ENCODE measurements around the gene NOVA2.

GRCh38 chr19:45899253-45899652 lies 74.4 kb downstream of the NOVA2 start:
- no peak for TF ChIP-seq POLR2A (IDR thresholded peaks at IDR 0.05; ENCODE audit: borderline replicate concordance, extremely low read depth, insufficient read depth, insufficient read length)
- no peak for TF ChIP-seq FOSL1 (IDR thresholded peaks at IDR 0.05; ENCODE audit: low read depth)
- TF ChIP-seq CTCF (IDR thresholded peaks at IDR 0.05 in 2 of 3, conservative IDR thresholded peaks at IDR 0.05 in 1 of 3; ENCODE audit: borderline replicate concordance in 1 of 3, insufficient read depth in 1 of 3, low read depth in 2 of 3, low read length in 2 of 3) = no peak
- TF ChIP-seq EZH2 (IDR thresholded peaks at IDR 0.05) = no peak
- no peak for TF ChIP-seq EZH2phosphoT487 (IDR thresholded peaks at IDR 0.05; ENCODE audit: borderline replicate concordance)
- no peak for TF ChIP-seq EGR1 (IDR thresholded peaks at IDR 0.05; ENCODE audit: low read depth)
- TF ChIP-seq ATF3 (IDR thresholded peaks at IDR 0.05) = no peak
- no peak for TF ChIP-seq MAX (IDR thresholded peaks at IDR 0.05)
- TF ChIP-seq RAD21 (IDR thresholded peaks at IDR 0.05; ENCODE audit: low read depth) = no peak
- no peak for TF ChIP-seq SP1 (IDR thresholded peaks at IDR 0.05; ENCODE audit: low read depth)
- no peak for TF ChIP-seq REST (IDR thresholded peaks at IDR 0.05; ENCODE audit: low read depth)
